IMR-90 (cell line): ENCODE data around the gene KCTD10.

ENCODE experiments used
- BHLHE40 ChIP-seq: fragments of 150-350 bp; IDR thresholded peaks from 2 replicates; pipeline ENCODE4 v1.6.1; 2016; ENCODE audit warnings: mild to moderate bottlenecking, low read depth, low read length
- CEBPB ChIP-seq: IDR thresholded peaks from 2 replicates; pipeline ENCODE4 v1.6.1; 2012; ENCODE audit warnings: low read depth, low read length, improper control_type of control experiment
- CHD1 ChIP-seq: IDR thresholded peaks from 2 replicates; pipeline ENCODE4 v1.6.1; 2012; ENCODE audit warnings: low read depth, low read length, improper control_type of control experiment
- CTCF ChIP-seq: conservative IDR thresholded peaks from 2 replicates; pipeline ENCODE4 v1.5.1; 2012; ENCODE audit warnings: mild to moderate bottlenecking, low read depth, low read length, improper control_type of control experiment
- FOS ChIP-seq: fragments of 150-350 bp; IDR thresholded peaks from 2 replicates; pipeline ENCODE4 v1.6.1; 2016; ENCODE audit warnings: low read depth, low read length
- MAZ ChIP-seq: IDR thresholded peaks from 2 replicates; pipeline ENCODE4 v1.6.1; 2012; ENCODE audit warnings: low read depth, mild to moderate bottlenecking, low read length, improper control_type of control experiment, moderate library complexity, borderline replicate concordance
- MXI1 ChIP-seq: IDR thresholded peaks from 2 replicates; pipeline ENCODE4 v1.6.1; 2012; ENCODE audit warnings: low read depth, mild to moderate bottlenecking, low read length, moderate library complexity, borderline replicate concordance
- POLR2A ChIP-seq: IDR thresholded peaks from 2 replicates; pipeline ENCODE4 v1.6.1; 2012; ENCODE audit warnings: mild to moderate bottlenecking, low read depth, low read length
- RAD21 ChIP-seq: IDR thresholded peaks from 2 replicates; pipeline ENCODE4 v1.6.1; 2012; ENCODE audit warnings: low read length, improper control_type of control experiment
- RCOR1 ChIP-seq: IDR thresholded peaks from 2 replicates; pipeline ENCODE4 v1.6.1; 2012; ENCODE audit warnings: mild to moderate bottlenecking, low read length, improper control_type of control experiment; ENCODE audit not compliant: insufficient replicate concordance
- RFX5 ChIP-seq: IDR thresholded peaks from 2 replicates; pipeline ENCODE4 v1.8.0; 2012; ENCODE audit warnings: low read depth, mild to moderate bottlenecking, low read length, moderate library complexity
- SMC3 ChIP-seq: fragments of 150-350 bp; IDR thresholded peaks from 2 replicates; pipeline ENCODE4 v1.6.1; 2016; ENCODE audit warnings: low read depth, mild to moderate bottlenecking, antibody characterized with exemption, low read length, moderate library complexity
- USF2 ChIP-seq: fragments of 150-350 bp; IDR thresholded peaks from 2 replicates; pipeline ENCODE4 v1.6.1; 2017; ENCODE audit warnings: mild to moderate bottlenecking, antibody characterized with exemption, low read length, low read depth

GRCh38 chr12:109512608-109513007, 35.5 kb upstream of the KCTD10 start:
- TF ChIP-seq POLR2A (no peak), CTCF (no peak), BHLHE40 (no peak), CEBPB (no peak), RFX5 (no peak), MAZ (no peak), USF2 (no peak), SMC3 (no peak), CHD1 (no peak), RCOR1 (no peak), MXI1 (no peak), FOS (no peak), RAD21 (no peak)
